ENCODE measurements around the gene RUNX1. TPM values are rescaled to one million over a fixed set of nuclear protein-coding genes. Genes with fewer than 3 reads are reported as not detected.

Gene RUNX1
- total and polyA plus RNA-seq, 2 donors (not counting 3 experiments of a cell fraction or from before 2014, with no cell fraction given), result 4.6 to 17.9 TPM

DNA sequence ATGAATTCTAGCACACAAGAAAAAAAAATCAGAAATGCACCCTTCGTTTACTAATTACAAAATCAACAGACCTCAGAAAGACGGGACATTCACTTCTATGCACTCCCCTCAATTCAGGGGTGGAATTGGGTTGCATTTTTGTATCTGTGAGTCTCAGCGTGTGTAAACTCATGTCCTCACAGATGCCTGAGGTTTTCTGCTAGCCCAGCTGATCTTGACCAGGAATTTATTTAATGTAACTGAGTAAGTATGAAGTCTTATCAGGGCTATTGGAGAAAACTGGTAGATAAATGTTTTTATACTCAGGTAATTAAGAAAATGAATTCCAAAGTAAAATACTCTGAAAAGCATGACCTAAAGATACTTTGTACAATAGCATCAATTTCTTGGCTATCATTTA is 167.7 kb downstream of the RUNX1 start:
- Histone ChIP-seq H3K79me2 (ENCODE audit: control insufficient read depth, insufficient read depth, low read length) (peaks cover 93% of the 10 kb centered on the region), H3K4me2 (ENCODE audit: insufficient read depth, low read length) (peak overlapping the region; percentile 97), H3K4me3 (replicated peaks in 1 of 3; ENCODE audit: insufficient read depth in 1 of 3, low read depth in 1 of 3, low read length in 3 of 3) (peak overlapping the region in 1 of 3 experiments; percentile 37), H3K36me3 (ENCODE audit: control insufficient read depth in 2 of 2, extremely low read depth in 1 of 2, insufficient read depth in 2 of 2, low read length in 2 of 2) (peaks cover 0 to 12% of the 10 kb centered on the region in 2 experiments), H2AFZ (ENCODE audit: low read depth, low read length) (no peak overlapping the region), H3K27ac (ENCODE audit: insufficient read depth, low read depth, low read length) (peak overlapping the region; percentile 98), H3K9ac (replicated peaks; ENCODE audit: extremely low read depth, insufficient read depth, low read length) (peak overlapping the region; percentile 94), H3K27me3 (ENCODE audit: control insufficient read depth in 2 of 2, insufficient read depth in 2 of 2, low read length in 2 of 2) (no peaks in the 10 kb centered on the region), H3K9me1 (replicated peaks; ENCODE audit: control insufficient read depth, extremely low read depth, insufficient read depth, low read length) (no peaks in the 10 kb centered on the region), H4K20me1 (replicated peaks; ENCODE audit: control insufficient read depth, extremely low read depth, insufficient read depth, low read length) (no peaks in the 10 kb centered on the region), H3K4me1 (ENCODE audit: control insufficient read depth, extremely low read depth, insufficient read depth, low read length) (peaks cover 47% of the 10 kb centered on the region), H3K9me3 (replicated peaks; ENCODE audit: control insufficient read depth, insufficient read depth, low read length) (no peaks in the 10 kb centered on the region)
- TF ChIP-seq EZH2 (IDR thresholded peaks at IDR 0.05; ENCODE audit: borderline replicate concordance, low read depth, low read length, severe bottlenecking) (no peak), POLR2A (IDR thresholded peaks at IDR 0.05; ENCODE audit: low read depth, low read length) (no peak), JUN (IDR thresholded peaks at IDR 0.05; ENCODE audit: borderline replicate concordance, insufficient read depth, insufficient read length, low read depth) (no peak), POLR2AphosphoS5 (IDR thresholded peaks at IDR 0.05; ENCODE audit: insufficient read depth, low read depth, low read length) (no peak), GATA2 (IDR thresholded peaks at IDR 0.05; ENCODE audit: insufficient read depth, insufficient read length, low read depth, low read length) (no peak), FOS (IDR thresholded peaks at IDR 0.05; ENCODE audit: borderline replicate concordance, insufficient read depth, low read length) (no peak), MYC (IDR thresholded peaks at IDR 0.05; ENCODE audit: low read depth, low read length) (no peak)
- TF ChIP-seq, protein P1, sequence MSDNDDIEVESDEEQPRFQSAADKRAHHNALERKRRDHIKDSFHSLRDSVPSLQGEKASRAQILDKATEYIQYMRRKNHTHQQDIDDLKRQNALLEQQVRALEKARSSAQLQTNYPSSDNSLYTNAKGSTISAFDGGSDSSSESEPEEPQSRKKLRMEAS (IDR thresholded peaks at IDR 0.05; ENCODE audit: insufficient read depth, insufficient read length), result no peak
- TF ChIP-seq, protein P2, sequence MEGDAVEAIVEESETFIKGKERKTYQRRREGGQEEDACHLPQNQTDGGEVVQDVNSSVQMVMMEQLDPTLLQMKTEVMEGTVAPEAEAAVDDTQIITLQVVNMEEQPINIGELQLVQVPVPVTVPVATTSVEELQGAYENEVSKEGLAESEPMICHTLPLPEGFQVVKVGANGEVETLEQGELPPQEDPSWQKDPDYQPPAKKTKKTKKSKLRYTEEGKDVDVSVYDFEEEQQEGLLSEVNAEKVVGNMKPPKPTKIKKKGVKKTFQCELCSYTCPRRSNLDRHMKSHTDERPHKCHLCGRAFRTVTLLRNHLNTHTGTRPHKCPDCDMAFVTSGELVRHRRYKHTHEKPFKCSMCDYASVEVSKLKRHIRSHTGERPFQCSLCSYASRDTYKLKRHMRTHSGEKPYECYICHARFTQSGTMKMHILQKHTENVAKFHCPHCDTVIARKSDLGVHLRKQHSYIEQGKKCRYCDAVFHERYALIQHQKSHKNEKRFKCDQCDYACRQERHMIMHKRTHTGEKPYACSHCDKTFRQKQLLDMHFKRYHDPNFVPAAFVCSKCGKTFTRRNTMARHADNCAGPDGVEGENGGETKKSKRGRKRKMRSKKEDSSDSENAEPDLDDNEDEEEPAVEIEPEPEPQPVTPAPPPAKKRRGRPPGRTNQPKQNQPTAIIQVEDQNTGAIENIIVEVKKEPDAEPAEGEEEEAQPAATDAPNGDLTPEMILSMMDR (IDR thresholded peaks at IDR 0.05; ENCODE audit: extremely low read depth in 1 of 2, insufficient read depth in 1 of 2, low read depth in 1 of 2, low read length in 2 of 2), result no peak
- intact Hi-C loops (cut with micrococcal nuclease) (loop anchor here (10.0 kb wide), 1 partner anchor 763 kb away; no protein-coding TSS in a partner anchor), dilution Hi-C loops (cut with MboI; ENCODE audit: extremely low pct_ligation_motif_present, low sequenced_read_pairs) (no loop called here)
- no peak for DNase-seq (ENCODE audit: low read depth, low spot score)
- TSS peak; percentile 1 for BruUV-seq (replicated peaks)
- CTCF ChIA-PET, result interaction anchor here (0.9 to 14.7 kb wide), 3 partner anchors 74 to 959 kb away, joined by 3 to 249 read pairs (median 4); no protein-coding TSS in a partner anchor
- no peak for FAIRE-seq
- POLR2A ChIA-PET, result no interaction called here

Data from endothelial cell of umbilical vein (primary cell).